Upper lobe of right lung (tissue), 1 donor: Measurements from ENCODE around the gene FLII. TPM values are rescaled to one million over a fixed set of nuclear protein-coding genes. Genes with fewer than 3 reads are reported as not detected.

Source experiments
- ATAC-seq: fragments of 200-7000 bp; cut with Tn5 transposase; one replicate; pipeline ENCODE4 v1.9.1; 2020; ENCODE audit warnings: mild to moderate bottlenecking, moderate library complexity
- DNase-seq: peaks from one replicate; pipeline ENCODE4 v3.0.0-alpha.2; 2020
- H3K27ac ChIP-seq: fragments of 200-600 bp; one replicate; pipeline ENCODE4 v1.8.0; 2022
- H3K27me3 ChIP-seq: fragments of 200-600 bp; one replicate; pipeline ENCODE4 v1.8.0; 2022; ENCODE audit warnings: mild to moderate bottlenecking
- H3K36me3 ChIP-seq: fragments of 200-600 bp; one replicate; pipeline ENCODE4 v1.8.0; 2022
- H3K4me1 ChIP-seq: fragments of 200-600 bp; one replicate; pipeline ENCODE4 v1.8.0; 2022
- H3K4me3 ChIP-seq: fragments of 200-600 bp; one replicate; pipeline ENCODE4 v1.8.0; 2022; ENCODE audit warnings: mild to moderate bottlenecking
- H3K9me3 ChIP-seq: fragments of 200-600 bp; one replicate; pipeline ENCODE4 v1.8.0; 2022
- CTCF ChIP-seq: fragments of 200-600 bp; IDR thresholded peaks from one replicate; pipeline ENCODE4 v1.8.0; 2022; ENCODE audit warnings: antibody characterized with exemption
- intact Hi-C: fragments of 100-400 bp; cut with DNase I; formaldehyde crosslinking; loops from one replicate; pipeline ENCODE4 v1.11.0; 2022
- total RNA-seq: library from RNA; stranded (reverse); fragmentation: NEBNext Ultra II Directional; extraction: Animal tissue kit (Norgen Biotek cat#: 25700); gene quantifications from one replicate; pipeline ENCODE4 v1.2.1, GENCODE V29; 2021
- donor health status: DM: no; HTN: yes; CAD: no; lungs with severe emphysema.

FLII gene
- total RNA-seq, 1 donor from 2014 or later, result 295 TPM

- Histone ChIP-seq H3K9me3 (no peaks in the 10 kb centered on the region), H3K27me3 (no peaks in the 10 kb centered on the region), H3K27ac (no peak overlapping the region), H3K4me3 (no peak overlapping the region), H3K36me3 (peaks cover 62% of the 10 kb centered on the region), H3K4me1 (no peaks in the 10 kb centered on the region)
- ATAC-seq, result no peak
- no peak for DNase-seq
- intact Hi-C loops, result loop anchor here (2.0 kb wide), 1 partner anchor 30 kb away; no protein-coding TSS in a partner anchor
- TF ChIP-seq CTCF, result no peak
Measured at GRCh38 chr17:18206962-18207361, 51.6 kb downstream of the FLII start.

GRCh38 chr17:18205861-18206260 lies 52.7 kb downstream of the FLII start:
- intact Hi-C loops, result loop anchor here (2.0 kb wide), 1 partner anchor 31 kb away; no protein-coding TSS in a partner anchor
- H3K36me3 ChIP-seq, result peaks cover 59% of the 10 kb centered on the region

DNA sequence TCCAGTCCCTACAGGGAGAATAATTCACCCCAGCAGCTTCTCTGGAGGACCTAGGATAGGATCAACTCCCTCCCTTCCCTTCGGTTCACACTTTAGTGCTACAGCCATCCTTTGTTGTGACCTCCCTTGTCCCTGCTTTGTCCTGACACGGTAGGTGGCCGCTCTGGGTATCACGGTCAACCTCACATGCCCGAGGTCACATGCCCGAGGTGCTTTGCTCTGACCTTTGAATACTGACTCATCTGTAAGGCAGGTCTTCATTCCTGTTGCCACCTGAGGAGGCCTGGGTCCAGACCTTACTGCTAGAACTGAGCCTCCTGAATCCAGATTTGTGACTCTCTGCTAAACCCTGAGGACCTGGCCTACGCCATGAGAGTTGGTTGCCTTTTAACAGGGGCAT lies 55.2 kb downstream of the FLII start:
- Histone ChIP-seq H3K36me3 (peaks cover 48% of the 10 kb centered on the region), H3K4me1 (peaks cover 8% of the 10 kb centered on the region), H3K27ac (no peak overlapping the region), H3K9me3 (no peaks in the 10 kb centered on the region), H3K4me3 (no peak overlapping the region), H3K27me3 (no peaks in the 10 kb centered on the region)
- DNase-seq (no peak), ATAC-seq (peak; percentile 32)
- TF ChIP-seq CTCF, result no peak
- intact Hi-C loops, result no loop called here

More at GRCh38 chr17:18205861-18206260, 52.7 kb downstream of the FLII start:
- no peak for TF ChIP-seq CTCF
- H3K4me3 ChIP-seq, result no peak overlapping the region
- no peaks in the 10 kb centered on the region for H3K27me3 ChIP-seq
- DNase-seq (no peak), ATAC-seq (no peak)
- H3K27ac ChIP-seq, result no peak overlapping the region
- H3K9me3 ChIP-seq, result no peaks in the 10 kb centered on the region
- H3K4me1 ChIP-seq, result no peaks in the 10 kb centered on the region

DNA sequence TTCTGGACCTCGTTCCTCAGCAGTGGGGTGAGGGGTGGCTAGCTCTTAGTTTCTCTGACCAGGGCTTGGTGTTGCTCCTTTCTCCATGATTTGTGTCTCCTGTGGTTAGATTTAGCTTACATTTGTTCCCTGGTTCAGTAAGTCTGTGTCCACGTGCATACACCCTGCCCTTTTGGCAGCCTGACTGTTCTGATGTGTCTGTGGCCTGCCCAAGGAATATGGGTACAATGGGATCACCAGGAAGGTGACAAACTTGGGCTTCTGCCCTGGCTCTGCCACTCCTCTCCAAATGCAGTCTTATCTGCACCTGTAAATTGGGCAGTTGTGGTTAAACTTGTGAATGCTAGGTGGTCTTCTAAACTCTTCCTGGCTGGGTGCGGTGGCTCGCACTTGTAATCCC lies 57.4 kb downstream of the FLII start:
- no peak for TF ChIP-seq CTCF
- Histone ChIP-seq H3K4me1 (peaks cover 8% of the 10 kb centered on the region), H3K9me3 (no peaks in the 10 kb centered on the region), H3K27ac (no peak overlapping the region), H3K4me3 (no peak overlapping the region), H3K36me3 (peaks cover 48% of the 10 kb centered on the region), H3K27me3 (no peaks in the 10 kb centered on the region)
- ATAC-seq, result no peak
- DNase-seq, result no peak
- intact Hi-C loops, result no loop called here

DNA sequence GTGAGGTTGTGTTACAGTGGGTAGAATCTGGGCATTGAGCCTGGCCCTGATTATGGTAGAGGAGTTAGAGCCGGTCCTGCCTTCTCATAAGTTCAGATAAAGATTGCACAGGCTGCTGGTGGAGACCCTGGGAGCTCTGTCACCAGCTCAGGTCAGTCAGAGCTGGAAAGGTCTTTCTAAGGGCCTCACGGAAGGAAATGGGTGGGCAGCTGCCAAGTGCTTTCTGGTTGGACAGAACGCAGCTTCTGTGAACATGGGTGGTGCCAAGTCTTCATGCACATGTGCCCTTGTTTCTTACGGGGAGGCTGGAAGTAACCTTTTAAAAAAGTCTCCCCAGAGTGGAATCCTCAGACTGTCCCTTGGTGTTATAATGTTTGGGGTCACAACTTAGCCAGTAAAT lies 60.0 kb downstream of the FLII start:
- intact Hi-C loops, result no loop called here
- ATAC-seq (no peak), DNase-seq (no peak)
- no peak for TF ChIP-seq CTCF
- H3K27ac ChIP-seq, result no peak overlapping the region
- H3K9me3 ChIP-seq, result no peaks in the 10 kb centered on the region
- H3K36me3 ChIP-seq, result peaks cover 55% of the 10 kb centered on the region
- no peaks in the 10 kb centered on the region for H3K27me3 ChIP-seq
- H3K4me1 ChIP-seq, result peaks cover 8% of the 10 kb centered on the region
- no peak overlapping the region for H3K4me3 ChIP-seq

DNA sequence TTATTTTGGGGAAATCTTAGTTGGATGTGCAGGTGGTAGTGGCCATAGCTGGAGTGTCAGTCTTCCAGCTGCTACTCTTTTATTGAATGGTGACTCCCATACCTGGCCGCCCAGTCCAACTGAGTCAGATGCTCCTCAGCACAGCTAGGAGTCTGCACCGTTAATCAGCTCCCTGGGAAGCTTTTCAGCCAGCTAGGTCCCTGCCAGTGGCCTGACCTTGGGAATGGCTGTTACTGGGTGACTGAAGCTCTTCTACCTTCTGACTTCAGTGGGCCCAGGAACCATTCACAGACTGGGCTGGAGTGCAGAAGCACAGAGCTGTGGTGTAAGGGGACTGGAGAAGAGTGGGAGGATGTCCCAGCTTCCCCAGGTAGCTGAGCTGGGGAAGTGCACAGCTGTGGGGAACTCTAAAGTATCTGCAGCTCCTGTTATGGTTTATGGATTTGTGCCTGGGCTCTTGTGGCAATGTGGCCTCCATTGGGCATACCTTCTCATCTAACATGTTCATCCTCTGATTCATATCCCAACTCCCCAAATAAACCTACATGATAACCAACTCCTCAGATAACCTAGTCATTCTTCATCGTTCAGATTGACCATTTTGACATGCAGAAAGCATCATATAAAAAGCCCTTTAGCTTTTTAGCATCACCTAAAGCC lies 60.9 kb downstream of the FLII start:
- intact Hi-C loops, result no loop called here
- Histone ChIP-seq H3K4me3 (no peak overlapping the region), H3K27ac (no peak overlapping the region), H3K36me3 (peaks cover 55% of the 10 kb centered on the region), H3K4me1 (peaks cover 8% of the 10 kb centered on the region), H3K9me3 (no peaks in the 10 kb centered on the region), H3K27me3 (no peaks in the 10 kb centered on the region)
- no peak for ATAC-seq
- no peak for DNase-seq
- no peak for TF ChIP-seq CTCF
